Neural cell (in vitro differentiated cells): ENCODE data around the gene HIKESHI.

Source experiments
- CTCF ChIP-seq: fragments of 450-650 bp; IDR thresholded peaks from 2 replicates; pipeline ENCODE4 v1.5.1; 2014; ENCODE audit warnings: antibody characterized with exemption, mild to moderate bottlenecking, moderate library complexity; ENCODE audit not compliant: poor library complexity, severe bottlenecking
- EP300 ChIP-seq: fragments of 450-650 bp; conservative IDR thresholded peaks from 2 replicates; pipeline ENCODE4 v1.6.1; 2014; ENCODE audit warnings: antibody characterized with exemption, mild to moderate bottlenecking, moderate library complexity; ENCODE audit not compliant: poor library complexity, severe bottlenecking
- EZH2 ChIP-seq: fragments of 200-600, 300-800 bp; shearing (Covaris generic), sonication (generic); IDR thresholded peaks from 2 replicates; pipeline ENCODE4 v1.6.1; 2014; ENCODE audit warnings: antibody characterized with exemption, low read length, borderline replicate concordance, mild to moderate bottlenecking; ENCODE audit not compliant: insufficient read depth, poor library complexity, severe bottlenecking
- RAD21 ChIP-seq: fragments of 450-650 bp; conservative IDR thresholded peaks from 2 replicates; pipeline ENCODE4 v1.6.1; 2014; ENCODE audit warnings: antibody characterized with exemption, mild to moderate bottlenecking, moderate library complexity

GRCh38 chr11:86314636-86315035, 12.6 kb downstream of the HIKESHI start:
- TF ChIP-seq CTCF (no peak), EP300 (no peak), EZH2 (no peak), RAD21 (no peak)
